Measurements from ENCODE around the gene SKAP1.
A peak's percentile ranks its signal among the peaks of the same experiment; 100 is the strongest.
"Not testable (repeated sequence)": the region's sequence is repeated elsewhere in the genome, so short reads cannot be mapped to it uniquely, and the experiment has no call there.

SKAP1 gene

DNA sequence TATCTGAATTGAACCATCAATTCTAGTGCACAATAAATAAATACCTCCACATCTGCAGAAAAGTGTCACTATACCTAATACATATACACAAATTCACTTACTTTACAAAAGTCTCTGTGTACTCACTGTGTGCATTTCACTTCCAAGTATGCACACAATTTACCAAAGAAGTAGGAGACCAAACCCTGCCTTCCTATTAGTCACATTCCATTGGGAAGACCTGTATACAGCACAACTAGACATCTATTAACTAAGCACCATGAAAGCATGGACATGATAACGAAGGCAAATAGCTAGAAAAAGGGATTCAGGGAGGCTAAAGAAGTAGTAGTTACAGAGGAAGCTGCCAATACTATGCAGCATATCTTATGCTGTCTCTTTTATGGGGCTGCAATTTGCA is 183.0 kb downstream of the SKAP1 start:
- no peak for TF ChIP-seq CTCF (IDR thresholded peaks at IDR 0.05; ENCODE audit: low read depth, low read length, missing control alignments)
- no peak overlapping the region for H3K4me3 ChIP-seq (replicated peaks; ENCODE audit: low read depth, low read length)
- DNase-seq (ENCODE audit: extremely low read depth, low read depth), result no peak

- H3K4me3 ChIP-seq (replicated peaks; ENCODE audit: low read depth, low read length), result no peak overlapping the region
- DNase-seq (ENCODE audit: extremely low read depth, low read depth), result no peak
- no peak for TF ChIP-seq CTCF (IDR thresholded peaks at IDR 0.05; ENCODE audit: low read depth, low read length, missing control alignments)
Observed at GRCh38 chr17:48246612-48247011, 183.4 kb downstream of the SKAP1 start.

- not testable (repeated sequence) for H3K4me3 ChIP-seq (replicated peaks; ENCODE audit: low read depth, low read length); DNase-seq (ENCODE audit: extremely low read depth, low read depth)
Observed at GRCh38 chr17:48245465-48246033, 184.5 kb downstream of the SKAP1 start.

GRCh38 chr17:48244814-48245213 is 185.2 kb downstream of the SKAP1 start:
- TF ChIP-seq CTCF (IDR thresholded peaks at IDR 0.05; ENCODE audit: low read depth, low read length, missing control alignments), result no peak
- no peak for DNase-seq (ENCODE audit: extremely low read depth, low read depth)
- no peak overlapping the region for H3K4me3 ChIP-seq (replicated peaks; ENCODE audit: low read depth, low read length)

DNA sequence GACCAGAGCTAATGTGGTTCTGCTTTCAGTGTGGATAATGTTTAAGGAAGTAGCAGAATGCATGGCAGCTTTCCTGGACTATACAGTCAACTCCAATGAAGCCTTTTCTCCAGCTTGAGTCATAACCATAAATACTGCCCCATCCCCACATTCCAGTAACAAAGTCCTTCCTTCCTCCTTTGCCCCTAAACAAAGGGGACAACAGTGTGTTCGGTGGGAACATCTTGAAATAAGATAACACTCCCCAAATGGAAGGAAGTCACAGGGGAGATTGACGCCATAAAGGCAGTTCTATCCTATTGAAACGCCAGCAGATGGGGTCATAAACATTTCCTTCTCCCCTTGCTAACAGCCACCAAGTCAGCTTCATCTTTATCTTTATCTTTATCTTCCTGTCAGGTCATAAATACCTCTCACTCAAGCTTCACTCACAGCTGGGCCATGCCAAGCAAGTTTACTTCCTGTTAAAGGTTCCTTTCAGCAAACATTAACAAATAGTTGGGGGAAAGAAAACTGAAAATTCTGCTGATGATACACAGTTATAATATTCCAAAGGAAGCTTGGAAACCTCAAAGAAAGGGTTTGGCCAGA is 185.8 kb downstream of the SKAP1 start:
- DNase-seq (ENCODE audit: extremely low read depth, low read depth), result no peak
- TF ChIP-seq CTCF (IDR thresholded peaks at IDR 0.05; ENCODE audit: low read depth, low read length, missing control alignments), result no peak
- no peak overlapping the region for H3K4me3 ChIP-seq (replicated peaks; ENCODE audit: low read depth, low read length)

- no peak for DNase-seq (ENCODE audit: extremely low read depth, low read depth)
- TF ChIP-seq CTCF (IDR thresholded peaks at IDR 0.05; ENCODE audit: low read depth, low read length, missing control alignments), result no peak
- H3K4me3 ChIP-seq (replicated peaks; ENCODE audit: low read depth, low read length), result no peak overlapping the region
Observed at GRCh38 chr17:48241770-48242497, 188.1 kb downstream of the SKAP1 start.

DNA sequence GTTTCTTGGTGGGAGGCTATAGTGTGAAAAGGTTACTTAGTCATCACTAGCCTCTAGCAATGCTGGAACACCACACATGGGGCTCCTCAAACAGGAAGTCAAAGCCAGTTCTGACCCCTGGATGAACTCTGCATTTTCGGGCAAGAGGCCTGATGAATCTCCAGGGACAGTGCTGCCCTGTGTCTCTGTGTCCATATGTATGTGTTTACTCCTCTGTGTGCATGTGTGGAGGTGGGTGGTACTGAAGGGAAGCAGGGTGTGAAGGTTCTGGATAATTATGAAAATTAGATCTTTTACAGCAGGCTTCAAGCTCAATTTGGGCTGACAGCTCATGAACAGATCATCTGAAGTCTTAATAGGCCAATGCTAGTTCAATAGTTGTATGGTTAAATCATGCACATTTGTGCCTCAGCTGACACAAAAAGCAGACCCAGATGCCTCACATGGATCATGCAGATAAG is 188.9 kb downstream of the SKAP1 start:
- no peak overlapping the region for H3K4me3 ChIP-seq (replicated peaks; ENCODE audit: low read depth, low read length)
- TF ChIP-seq CTCF (IDR thresholded peaks at IDR 0.05; ENCODE audit: low read depth, low read length, missing control alignments), result no peak
- DNase-seq (ENCODE audit: extremely low read depth, low read depth), result peak; percentile 56

Measured in HFF-Myc (cell line).